ENCODE data around the gene C14orf132.

GRCh38 chr14:96086032-96086431, 46.9 kb downstream of the C14orf132 start:
- TF ChIP-seq CTCF (IDR thresholded peaks at IDR 0.05) (no peak), POLR2A (IDR thresholded peaks at IDR 0.05) (no peak)
